ENCODE data around the gene CHI3L1. TPM values are rescaled to one million over a fixed set of nuclear protein-coding genes. Genes with fewer than 3 reads are reported as not detected.

The CHI3L1 gene
- total RNA-seq, 1 donor from 2014 or later, result not detected

- TF ChIP-seq CTCF (IDR thresholded peaks at IDR 0.05; ENCODE audit: unreplicated experiment), result no peak
- H3K9me3 Mint-ChIP-seq (ENCODE audit: low read depth), result no peaks in the 10 kb centered on the region
- H3K4me3 Mint-ChIP-seq (ENCODE audit: low read depth), result no peak overlapping the region
- H3K36me3 Mint-ChIP-seq (ENCODE audit: insufficient read depth), result no peaks in the 10 kb centered on the region
- peaks cover 10% of the 10 kb centered on the region for H3K27me3 Mint-ChIP-seq
- no peak for DNase-seq (ENCODE audit: low spot score, unreplicated experiment)
- peaks cover 36% of the 10 kb centered on the region for H3K4me1 Mint-ChIP-seq (ENCODE audit: low read depth)
- no peak overlapping the region for H3K27ac Mint-ChIP-seq
Observed at GRCh38 chr1:203152158-203153034, 34.1 kb downstream of the CHI3L1 start.

- Mint-ChIP-seq H3K4me3 (ENCODE audit: low read depth) (no peak overlapping the region), H3K27ac (peak overlapping the region; percentile 80)
Observed at GRCh38 chr1:203151362-203152157, 34.9 kb downstream of the CHI3L1 start.

GRCh38 chr1:203150511-203151297, 35.8 kb downstream of the CHI3L1 start:
- H3K27me3 Mint-ChIP-seq, result peaks cover 5% of the 10 kb centered on the region
- H3K36me3 Mint-ChIP-seq (ENCODE audit: insufficient read depth), result no peaks in the 10 kb centered on the region
- no peak overlapping the region for H3K27ac Mint-ChIP-seq
- H3K4me1 Mint-ChIP-seq (ENCODE audit: low read depth), result peaks cover 31% of the 10 kb centered on the region
- no peak for TF ChIP-seq CTCF (IDR thresholded peaks at IDR 0.05; ENCODE audit: unreplicated experiment)
- no peaks in the 10 kb centered on the region for H3K9me3 Mint-ChIP-seq (ENCODE audit: low read depth)
- no peak overlapping the region for H3K4me3 Mint-ChIP-seq (ENCODE audit: low read depth)
- no peak for DNase-seq (ENCODE audit: low spot score, unreplicated experiment)

More at GRCh38 chr1:203151362-203152157, 34.9 kb downstream of the CHI3L1 start:
- TF ChIP-seq CTCF (IDR thresholded peaks at IDR 0.05; ENCODE audit: unreplicated experiment), result no peak
- no peak for DNase-seq (ENCODE audit: low spot score, unreplicated experiment)
- Mint-ChIP-seq H3K27me3 (peaks cover 8% of the 10 kb centered on the region), H3K9me3 (ENCODE audit: low read depth) (no peaks in the 10 kb centered on the region), H3K4me1 (ENCODE audit: low read depth) (peaks cover 36% of the 10 kb centered on the region), H3K36me3 (ENCODE audit: insufficient read depth) (no peaks in the 10 kb centered on the region)

GRCh38 chr1:203149188-203149840, 37.2 kb downstream of the CHI3L1 start:
- H3K4me3 Mint-ChIP-seq (ENCODE audit: low read depth), result no peak overlapping the region
- no peaks in the 10 kb centered on the region for H3K9me3 Mint-ChIP-seq (ENCODE audit: low read depth)
- H3K36me3 Mint-ChIP-seq (ENCODE audit: insufficient read depth), result no peaks in the 10 kb centered on the region
- peaks cover 5% of the 10 kb centered on the region for H3K27me3 Mint-ChIP-seq
- no peak for TF ChIP-seq CTCF (IDR thresholded peaks at IDR 0.05; ENCODE audit: unreplicated experiment)
- no peak for DNase-seq (ENCODE audit: low spot score, unreplicated experiment)
- H3K27ac Mint-ChIP-seq, result peak overlapping the region; percentile 88
- peaks cover 31% of the 10 kb centered on the region for H3K4me1 Mint-ChIP-seq (ENCODE audit: low read depth)
